Stimulated activated CD8-positive, alpha-beta memory T cell treated with anti-CD3 and anti-CD28 coated beads, Interleukin-7, amount 100 ng/mL, for 4 hours (primary cell): ENCODE measurements around the gene ZNRF3.
"Not testable (repeated sequence)": the region's sequence is repeated elsewhere in the genome, so short reads cannot be mapped to it uniquely, and the experiment has no call there.

Experiments used
- DNase-seq, 2 donors: peaks; one replicate each; pipeline ENCODE4 v3.0.0-alpha.2; 2020; ENCODE audit warnings: low read depth in 2 of 2

Gene ZNRF3

GRCh38 chr22:28931844-28932567 lies 48.6 kb downstream of the ZNRF3 start:
- no peak for DNase-seq

- DNase-seq = no peak
Observed at GRCh38 chr22:28933321-28933720, 49.9 kb downstream of the ZNRF3 start.

- no peak for DNase-seq
Observed at GRCh38 chr22:28934026-28934425, 50.7 kb downstream of the ZNRF3 start.

- no peak for DNase-seq
Observed at GRCh38 chr22:28935140-28935539, 51.8 kb downstream of the ZNRF3 start.

- no peak for DNase-seq
Observed at GRCh38 chr22:28935713-28936112, 52.3 kb downstream of the ZNRF3 start.

DNA sequence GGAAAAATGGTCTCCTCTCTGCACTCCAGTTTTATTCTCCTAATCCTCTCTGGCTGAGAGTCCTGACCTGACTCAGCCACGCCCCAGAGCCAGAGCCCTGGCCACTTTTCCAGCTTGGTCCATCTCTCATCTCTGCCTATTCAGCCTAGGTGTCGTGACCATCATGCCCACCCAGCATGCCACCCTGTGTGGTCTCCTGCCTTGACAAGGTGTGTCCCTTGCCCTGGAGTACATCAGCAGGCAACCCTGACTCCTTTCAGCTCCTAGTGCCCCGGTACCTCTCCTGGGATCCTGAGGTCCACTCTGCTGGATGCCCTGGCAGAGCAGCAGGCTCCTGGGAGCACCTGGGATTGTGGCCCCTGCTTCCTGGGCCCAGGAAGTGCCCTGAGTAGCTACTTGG lies 52.8 kb downstream of the ZNRF3 start:
- DNase-seq = no peak

DNA sequence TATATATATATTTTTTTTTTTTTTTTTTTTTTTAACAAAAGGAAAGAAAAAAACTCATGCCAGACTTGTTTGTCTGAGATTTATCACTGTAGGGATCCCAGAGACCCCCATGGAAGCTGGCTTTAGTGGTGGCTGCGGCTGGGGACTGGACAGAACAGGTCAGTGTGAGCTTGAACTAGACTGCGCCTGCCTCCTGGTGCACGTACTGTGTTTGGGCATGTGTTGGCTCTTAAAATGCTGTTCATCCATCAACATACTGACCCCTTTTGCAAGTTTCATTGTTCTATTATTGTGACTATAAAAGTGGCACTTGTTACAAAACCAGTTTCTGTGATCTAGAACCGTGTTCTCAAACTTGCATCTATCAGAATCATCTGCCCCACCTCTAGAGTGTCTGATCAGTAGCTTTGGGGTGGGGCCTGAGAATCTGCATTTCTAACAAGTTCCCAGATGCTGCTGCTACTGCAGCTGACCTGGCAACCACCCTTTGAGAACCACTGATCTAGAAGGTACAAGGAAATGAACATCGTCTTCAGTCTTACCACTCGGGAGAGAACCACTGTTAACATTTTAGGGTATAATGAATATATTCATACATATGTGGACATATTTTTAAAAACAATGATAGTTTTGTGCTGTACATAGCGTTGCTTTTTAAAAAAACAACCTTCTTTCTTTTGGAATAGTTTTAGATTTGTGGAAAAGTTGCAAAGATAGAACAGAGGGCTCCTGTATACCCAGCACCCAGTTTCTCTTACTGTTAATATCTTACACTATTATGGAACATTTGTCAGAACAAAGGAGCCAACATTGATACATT lies 54.0 kb downstream of the ZNRF3 start:
- no peak for DNase-seq

GRCh38 chr22:28938286-28938833 lies 55.0 kb downstream of the ZNRF3 start:
- no peak for DNase-seq

- DNase-seq = no peak
Observed at GRCh38 chr22:28939394-28939793, 56.0 kb downstream of the ZNRF3 start.

- no peak for DNase-seq
Observed at GRCh38 chr22:28939932-28940331, 56.6 kb downstream of the ZNRF3 start.

DNA sequence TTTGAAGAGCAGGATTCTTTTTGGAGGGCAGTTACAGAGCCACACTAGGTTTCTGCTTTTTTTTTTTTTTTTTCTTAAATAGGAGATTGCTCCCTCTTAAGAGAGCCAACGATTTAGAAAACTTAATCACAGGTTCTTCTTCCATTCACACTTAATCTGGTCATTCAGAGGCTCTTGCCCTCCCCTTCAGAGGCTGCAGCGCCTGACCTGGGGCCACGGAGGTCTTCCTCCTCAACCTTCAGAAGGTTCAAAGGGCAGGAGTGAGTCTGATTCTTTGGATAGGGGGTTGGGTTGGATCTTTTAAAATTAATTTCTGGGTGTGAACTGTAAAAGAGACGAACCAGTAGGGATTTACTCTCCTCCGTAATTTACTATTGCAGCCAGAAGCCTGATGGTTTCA lies 57.1 kb downstream of the ZNRF3 start:
- no peak for DNase-seq

DNA sequence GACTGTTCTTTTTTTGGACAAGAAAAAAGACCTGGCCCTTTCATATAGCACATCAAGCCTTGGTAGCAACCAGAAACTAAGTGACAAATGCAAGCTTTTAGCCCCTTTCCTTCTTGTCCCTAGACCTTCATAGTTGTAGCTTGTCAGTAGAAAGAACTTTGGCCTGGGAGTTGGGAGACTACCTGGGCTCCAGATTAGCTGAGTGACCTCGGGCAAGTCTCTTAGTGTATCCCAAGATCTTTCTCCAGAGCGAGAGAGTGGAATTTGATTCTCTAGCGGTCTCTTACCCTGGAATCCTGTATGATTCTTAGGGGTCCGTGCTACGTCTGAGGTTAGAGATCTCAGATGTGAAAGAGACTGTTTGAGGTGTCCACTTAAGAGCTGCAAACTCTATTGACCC lies 59.0 kb downstream of the ZNRF3 start:
- DNase-seq = no peak

GRCh38 chr22:28942801-28943500 lies 59.6 kb downstream of the ZNRF3 start:
- no peak for DNase-seq

DNA sequence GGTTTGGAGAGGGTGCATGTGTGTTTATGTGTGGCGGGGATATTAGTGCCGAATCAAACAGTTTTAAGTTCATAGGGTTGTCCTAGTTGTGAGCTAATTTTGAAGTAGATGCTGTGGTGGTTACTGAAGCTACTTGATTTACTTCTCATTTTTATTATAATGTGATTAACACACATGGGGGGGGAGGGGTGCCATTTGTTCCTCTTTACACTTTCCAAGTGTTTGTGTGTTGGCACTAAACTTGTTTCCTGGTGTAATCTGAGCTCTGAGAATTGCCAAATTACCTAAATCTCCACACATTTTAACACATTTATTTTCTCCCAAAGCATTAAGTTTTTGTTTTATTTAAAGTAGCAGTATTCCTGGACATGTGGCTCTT lies 60.1 kb downstream of the ZNRF3 start:
- DNase-seq = no peak

DNA sequence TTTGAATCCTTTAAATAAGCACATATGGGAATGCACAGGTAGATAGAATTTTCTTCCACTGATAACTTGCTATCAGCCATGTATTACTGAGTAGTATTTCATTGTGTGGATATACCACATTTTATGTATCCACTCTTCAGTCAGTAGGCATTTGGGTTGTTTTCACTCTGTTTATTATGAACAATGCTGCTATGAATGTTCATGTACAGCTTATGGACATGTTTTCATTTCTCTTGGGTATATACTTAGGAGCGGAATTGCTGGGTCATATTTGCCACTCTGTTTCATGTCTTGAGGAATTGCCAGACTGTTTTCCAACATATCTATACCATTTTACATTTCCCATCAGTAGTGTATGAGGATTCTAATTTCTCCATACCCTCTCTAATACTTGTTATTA lies 63.8 kb downstream of the ZNRF3 start:
- no peak for DNase-seq

- no peak for DNase-seq
Observed at GRCh38 chr22:28948424-28948823, 65.1 kb downstream of the ZNRF3 start.

- not testable (repeated sequence) for DNase-seq
Observed at GRCh38 chr22:28948860-28949551, 65.6 kb downstream of the ZNRF3 start.

DNA sequence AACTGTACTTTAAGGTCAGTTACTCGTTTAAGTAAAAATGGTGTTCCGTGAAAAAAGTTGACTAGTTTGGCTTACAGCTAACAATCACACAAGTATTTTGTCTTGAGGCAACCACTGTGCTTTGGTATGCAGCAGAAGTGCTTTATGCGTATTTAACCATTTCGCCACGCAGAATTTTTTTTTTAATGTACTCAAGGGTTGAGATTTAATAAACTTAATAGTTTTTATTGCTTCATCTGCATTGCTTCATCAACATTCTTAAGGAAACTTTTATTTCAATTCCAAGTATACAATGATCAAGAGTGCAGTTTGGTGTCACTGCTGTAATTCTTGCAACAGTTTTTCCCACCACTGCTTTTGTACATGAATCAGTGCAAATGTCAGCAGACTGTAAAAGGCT lies 66.4 kb downstream of the ZNRF3 start:
- no peak for DNase-seq

DNA sequence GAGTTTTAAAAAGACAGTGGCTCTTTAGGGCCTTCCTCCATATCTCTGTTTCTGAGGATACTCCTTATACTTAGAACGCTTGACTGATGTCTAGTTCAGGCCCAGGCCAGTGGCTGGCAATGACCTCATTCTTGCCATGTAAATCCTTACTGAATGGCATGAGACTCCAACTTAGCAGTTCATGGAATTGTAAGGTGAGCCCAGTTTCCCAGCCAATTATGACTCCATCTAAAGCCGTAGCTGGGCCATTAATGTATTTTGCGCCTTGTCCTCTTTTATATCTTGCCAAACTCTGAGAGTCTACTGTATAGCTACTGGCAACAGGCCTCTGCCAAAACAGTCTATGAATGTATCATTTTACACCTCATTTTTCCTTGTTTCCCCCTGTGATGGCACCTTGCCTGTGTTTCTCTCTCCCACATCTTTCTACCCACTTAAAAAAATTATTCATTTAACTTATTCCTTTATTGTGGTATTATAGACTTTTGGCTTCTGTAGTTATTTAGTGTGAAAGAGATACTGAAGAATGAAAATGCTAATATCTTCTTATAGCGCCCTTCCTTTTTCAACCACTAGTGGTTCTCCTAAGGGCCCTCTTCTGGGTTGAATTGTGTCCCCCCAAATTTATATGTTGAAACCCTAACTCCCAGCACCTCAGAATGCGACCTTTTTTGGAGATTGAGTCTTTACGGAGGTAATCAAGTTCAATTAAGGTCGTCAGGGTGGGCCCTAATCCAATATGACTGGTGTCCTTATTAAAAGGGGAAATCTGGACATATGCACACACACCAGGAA lies 67.4 kb downstream of the ZNRF3 start:
- DNase-seq = no peak

GRCh38 chr22:28951530-28951929 lies 68.2 kb downstream of the ZNRF3 start:
- no peak for DNase-seq

DNA sequence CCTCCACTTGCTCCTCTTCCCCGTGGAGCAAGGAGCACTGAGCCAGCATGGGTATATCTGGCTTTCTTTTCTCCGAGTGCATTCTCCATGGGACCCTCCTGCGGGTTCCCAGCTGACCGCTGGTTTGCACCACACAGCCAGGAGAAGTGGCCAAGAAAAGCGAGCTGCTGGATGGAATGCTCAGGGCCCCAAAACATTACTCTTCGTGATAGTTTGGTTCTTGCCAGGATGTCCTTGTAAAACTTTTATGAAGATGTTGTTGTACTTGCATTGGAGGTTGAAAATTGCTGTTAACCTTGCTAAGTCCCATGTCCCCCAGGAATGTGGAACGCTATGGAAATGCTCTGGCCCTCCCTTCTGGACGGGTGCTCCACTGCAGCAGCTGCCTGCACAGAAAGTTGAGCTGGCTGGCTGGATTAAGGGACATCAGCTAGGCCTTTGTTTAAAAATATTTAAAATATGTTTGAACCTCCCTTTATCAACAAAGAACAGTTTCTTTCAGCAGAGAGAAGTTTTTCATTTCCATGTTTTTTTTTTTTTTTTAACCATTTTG lies 68.7 kb downstream of the ZNRF3 start:
- DNase-seq = no peak
